GM18907 (cell line): ENCODE measurements around the gene C6orf62.
"Not testable (repeated sequence)": the region's sequence is repeated elsewhere in the genome, so short reads cannot be mapped to it uniquely, and the experiment has no call there.

Source experiments
- ATAC-seq: cut with Tn5 transposase; IDR thresholded peaks from one replicate; pipeline ENCODE4 v1.9.1; 2021; ENCODE audit warnings: mild to moderate bottlenecking, moderate library complexity; ENCODE audit not compliant: unreplicated experiment

C6orf62 gene

DNA sequence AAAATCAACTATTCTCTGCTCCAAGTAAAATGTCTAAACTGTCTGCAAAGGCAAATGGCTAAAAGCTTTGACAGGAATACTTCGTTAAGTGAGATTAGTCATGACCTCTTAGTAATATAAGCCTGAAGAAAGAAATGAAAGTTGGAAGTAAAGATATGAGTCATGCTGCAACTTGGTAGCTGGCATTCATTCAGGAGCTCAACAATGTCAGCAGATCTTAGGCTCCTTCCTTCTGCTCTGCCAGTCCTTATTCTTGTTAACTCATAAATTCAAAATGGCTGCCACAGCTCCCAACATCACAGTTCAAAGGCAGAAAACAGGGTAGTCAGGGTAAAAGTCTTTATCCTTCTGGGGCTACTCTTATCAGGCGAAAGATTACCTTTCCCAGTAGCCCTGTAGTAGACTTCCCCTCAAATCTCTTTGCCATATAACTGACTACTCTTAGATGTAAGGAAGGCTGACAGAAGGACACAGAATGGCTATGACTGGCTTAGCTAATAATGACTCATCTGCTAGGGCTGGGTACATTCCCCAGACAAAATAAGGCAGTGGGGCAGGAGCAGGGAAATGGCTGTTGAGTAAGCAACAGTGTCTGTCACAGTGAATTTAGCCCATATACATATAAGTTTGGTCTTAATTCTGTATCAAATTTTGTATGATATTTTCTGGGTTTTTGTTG is 24.4 kb upstream of the C6orf62 start:
- ATAC-seq, result peak; percentile 92

DNA sequence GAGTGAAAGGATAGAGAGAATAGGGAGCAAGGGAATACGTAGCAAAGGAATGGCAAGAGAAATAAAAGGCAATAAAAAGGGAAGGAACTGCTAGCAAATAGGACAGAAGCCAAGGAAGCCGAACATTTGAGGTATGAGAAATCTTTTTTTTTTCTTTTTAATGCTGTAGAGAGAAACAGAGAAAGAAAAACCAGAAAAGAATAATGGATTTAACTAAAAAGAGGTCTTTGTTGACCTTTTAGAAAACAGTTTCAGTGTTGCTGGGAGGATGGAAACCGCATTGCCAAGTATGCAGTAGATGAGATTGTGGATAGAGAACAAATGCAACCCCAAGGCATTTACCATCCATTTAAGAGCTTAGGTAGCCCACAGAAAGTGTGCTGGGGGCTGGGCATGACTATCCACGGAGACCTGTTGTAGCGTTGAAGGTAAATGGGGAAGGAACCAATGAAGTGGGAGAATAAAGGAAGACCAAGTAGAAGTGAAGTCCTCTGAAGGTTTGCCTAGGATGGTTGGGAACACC is 23.3 kb upstream of the C6orf62 start:
- no peak for ATAC-seq

DNA sequence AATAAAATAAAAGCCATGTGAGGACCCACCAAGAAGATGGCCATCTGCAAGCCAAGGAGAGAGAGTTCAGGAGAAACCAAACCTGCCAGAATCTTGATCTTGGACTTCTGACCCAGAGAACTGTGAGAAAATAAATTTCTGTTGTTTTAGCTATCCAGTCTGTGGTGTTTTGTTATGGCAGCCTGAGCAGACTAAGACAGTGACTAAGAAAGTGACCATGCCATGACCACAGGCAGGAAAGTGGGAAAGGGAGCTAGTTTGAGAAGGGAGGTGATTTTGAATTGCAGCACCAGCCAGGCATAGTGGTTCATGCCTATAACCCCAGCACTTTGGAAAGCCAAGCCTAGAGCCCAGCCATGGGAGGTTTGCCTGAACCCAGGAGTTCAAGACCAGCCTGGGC is 21.9 kb upstream of the C6orf62 start:
- no peak for ATAC-seq

DNA sequence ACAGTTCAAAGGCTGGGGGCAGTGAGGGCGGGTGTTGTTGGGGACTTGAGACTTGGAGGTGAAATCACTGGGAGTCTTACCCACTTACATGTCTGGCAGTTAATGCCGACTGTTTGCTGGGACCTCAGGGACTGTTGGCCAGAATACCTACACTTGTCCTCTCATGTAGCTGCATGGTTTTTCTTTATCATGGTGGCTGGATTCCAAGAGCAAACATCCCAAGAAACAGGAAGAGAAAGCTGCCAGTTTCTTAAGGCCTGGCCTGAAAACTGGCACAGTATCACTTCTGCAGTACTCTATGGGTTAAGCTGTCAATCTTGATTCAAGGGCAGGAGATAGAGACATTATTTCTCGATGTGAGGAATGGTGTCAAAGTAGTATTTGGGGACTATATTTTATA is 19.8 kb upstream of the C6orf62 start:
- no peak for ATAC-seq

DNA sequence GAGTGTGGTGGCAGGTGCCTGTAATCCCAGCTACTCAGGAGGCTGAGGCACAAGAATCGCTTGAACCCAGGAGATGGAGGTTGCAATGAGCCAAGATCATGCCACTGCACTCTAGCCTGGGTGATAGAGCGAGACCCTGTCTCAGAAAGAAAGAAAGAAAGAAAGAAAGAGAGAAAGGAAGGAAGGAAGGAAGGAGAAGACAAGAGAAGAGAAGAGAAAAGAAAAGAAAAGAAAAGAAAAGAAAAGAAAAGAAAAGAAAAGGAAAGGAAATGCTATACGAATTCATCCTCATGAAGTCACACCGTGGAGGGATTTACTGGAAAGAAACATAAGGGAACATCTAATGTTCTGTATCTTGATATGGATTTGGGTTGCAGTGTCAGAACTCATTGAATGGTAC is 15.8 kb upstream of the C6orf62 start:
- not testable (repeated sequence) for ATAC-seq

DNA sequence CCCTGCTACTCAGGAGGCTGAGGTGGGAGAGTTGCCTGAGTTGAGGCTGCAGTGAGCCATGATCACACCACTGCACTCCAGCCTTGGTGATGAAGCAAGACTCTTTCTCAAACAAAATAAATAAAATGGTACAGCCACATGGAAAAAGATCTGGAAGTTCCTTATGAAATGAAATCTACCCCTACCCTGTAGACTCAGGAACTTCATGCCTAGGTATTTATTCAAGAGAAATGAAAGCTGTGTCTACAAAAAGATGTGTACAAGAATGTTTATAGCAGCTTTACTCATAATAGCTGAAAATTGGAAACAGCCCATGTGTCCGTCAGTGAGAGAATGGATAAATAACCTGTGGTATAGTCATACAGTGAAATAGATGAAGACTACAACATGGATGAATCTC is 15.2 kb upstream of the C6orf62 start:
- no peak for ATAC-seq

DNA sequence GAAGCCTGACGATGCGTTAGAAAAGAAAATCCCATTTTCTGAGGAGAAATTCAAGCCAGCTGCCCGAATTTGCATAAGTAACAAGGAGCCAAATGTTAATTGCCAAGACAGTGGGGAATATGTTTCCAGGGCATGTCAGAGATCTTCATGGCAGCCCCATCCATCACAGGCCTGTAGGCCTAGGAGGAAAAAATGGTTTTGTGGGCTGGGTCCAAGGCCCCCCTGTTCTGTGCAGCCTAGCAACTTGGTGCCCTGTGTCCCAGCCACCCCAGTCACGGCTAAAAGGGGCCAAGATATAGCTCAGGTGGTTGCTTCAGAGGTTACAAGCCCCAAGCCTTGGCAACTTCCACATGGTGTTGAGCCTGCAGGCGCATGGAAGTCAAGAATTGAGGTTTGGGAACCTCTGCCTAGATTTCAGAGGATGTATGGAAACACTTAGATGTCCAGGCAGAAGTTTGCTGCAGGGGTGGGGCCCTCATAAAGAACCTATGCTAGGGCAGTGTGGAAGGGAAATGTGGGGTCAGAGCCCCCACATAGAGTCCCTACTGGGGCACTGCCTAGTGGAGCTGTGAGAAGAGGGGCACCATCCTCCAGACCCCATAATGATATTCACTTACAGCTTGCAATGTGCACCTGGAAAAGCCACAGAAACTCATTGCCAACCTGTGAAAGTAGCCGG is 12.6 kb upstream of the C6orf62 start:
- ATAC-seq, result not testable (repeated sequence)

DNA sequence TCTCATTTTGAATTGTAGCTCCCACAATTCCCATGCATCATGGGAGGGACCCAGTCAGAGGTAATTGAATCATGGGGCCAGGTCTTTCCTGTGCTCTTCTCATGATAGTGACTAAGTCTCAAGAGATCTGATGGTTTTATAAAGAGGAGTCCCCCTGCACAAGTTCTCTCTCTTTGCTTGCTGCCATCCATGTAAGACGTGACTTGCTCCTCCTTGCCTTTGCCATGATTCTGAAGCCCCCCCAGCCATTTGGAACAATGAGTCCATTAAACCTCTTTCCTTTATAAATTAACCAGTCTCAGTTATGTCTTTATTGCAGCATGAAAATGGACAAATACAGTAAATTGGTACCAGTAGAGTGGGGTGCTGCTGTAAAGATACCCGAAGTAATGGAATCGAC is 11.7 kb upstream of the C6orf62 start:
- ATAC-seq, result not testable (repeated sequence)

DNA sequence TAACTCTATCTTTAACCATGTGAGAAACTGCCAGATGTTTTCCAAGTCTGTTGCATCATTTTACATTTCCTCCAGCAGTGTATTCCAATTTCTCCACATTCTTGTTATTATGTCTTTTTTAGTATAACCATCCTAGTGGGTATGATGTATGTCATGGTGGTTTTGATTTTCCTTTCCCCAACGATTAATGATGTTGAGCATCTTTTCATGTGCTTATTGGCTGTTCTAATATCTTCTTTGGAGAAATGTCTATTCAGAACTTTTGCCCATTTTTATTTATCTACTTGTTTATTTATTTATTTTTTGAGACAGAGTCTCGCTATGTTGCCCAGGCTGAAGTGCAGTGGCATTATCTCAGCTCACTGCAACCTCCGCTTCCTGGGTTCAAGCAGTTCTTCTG is 4.3 kb upstream of the C6orf62 start:
- no peak for ATAC-seq

DNA sequence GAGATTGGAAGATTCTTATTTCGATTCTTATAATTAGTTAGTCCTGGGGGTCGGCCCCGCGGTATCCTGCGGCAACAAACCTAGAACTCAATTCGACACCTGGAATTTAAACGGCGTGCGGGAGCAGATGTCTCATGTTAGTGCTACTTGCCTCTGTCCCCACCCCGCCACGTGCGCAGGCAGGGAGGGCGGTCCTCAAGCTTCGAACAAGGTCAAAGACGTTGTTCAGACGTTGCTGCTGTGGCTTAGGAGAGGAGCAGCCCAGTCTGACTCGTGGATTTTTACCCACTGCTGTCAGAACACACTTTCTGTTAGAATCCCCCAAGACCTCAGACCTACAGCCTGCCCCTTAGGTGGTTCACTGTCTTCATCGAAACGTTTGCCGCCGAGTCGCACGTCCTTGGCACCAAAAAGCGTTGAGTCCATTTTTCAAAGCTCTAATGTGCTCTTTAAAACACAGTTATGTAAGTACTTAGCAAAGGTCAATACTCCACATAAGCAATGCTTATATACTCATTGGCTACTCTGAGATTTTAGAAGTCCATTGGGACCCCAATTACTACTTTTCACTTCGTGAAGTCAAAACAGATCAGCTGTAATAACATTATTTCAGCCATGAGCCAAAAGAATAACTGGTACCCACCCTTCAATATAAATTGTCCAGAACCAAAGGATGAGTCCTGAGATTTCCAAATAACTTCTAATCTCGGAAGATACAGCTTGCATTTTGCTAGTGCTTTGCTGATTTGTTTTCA is 2.7 kb upstream of the C6orf62 start:
- ATAC-seq, result peak; percentile 55

DNA sequence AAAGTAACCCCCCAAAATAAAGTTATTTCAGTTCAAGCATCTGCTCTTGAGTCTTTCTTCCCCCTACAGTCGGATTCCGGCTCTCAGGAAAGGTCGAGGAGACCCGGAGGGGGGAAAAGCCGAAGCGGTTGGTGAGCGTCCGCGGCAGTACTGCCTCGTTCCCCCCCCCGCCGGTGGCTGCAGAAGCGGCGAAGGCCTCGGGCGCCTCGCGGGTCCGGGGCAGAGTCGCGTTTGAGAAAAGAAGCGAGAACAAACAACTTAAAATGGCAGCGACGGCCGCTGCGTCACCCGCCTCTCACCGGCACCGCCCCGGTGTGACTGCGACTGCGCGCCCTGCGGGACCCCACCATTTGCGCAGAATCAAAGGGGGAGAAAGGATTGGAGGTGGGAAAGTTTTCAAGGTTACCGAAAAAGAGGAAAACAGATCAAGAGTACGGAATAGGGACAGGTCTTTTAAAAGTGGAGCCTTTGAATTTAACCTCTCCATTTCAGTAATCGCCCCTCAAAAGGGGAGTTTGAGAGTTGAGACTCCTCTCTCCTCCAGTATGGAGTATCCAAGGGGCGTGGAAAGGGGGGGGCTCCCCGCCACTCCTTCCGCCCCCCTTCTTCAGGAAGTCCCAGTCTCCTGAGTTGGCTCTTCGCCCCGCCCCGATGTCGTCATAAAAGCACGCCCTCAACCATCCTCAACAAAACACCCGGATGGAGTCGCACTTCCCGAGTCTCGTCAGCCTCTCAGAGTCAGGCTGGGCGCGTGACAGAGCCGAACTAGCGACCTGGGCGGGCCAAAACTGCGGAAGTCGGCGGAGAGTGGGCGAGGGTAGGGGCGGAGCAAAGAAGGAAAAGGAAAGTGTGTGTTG is 1.9 kb upstream of the C6orf62 start:
- peak; percentile 90 for ATAC-seq

DNA sequence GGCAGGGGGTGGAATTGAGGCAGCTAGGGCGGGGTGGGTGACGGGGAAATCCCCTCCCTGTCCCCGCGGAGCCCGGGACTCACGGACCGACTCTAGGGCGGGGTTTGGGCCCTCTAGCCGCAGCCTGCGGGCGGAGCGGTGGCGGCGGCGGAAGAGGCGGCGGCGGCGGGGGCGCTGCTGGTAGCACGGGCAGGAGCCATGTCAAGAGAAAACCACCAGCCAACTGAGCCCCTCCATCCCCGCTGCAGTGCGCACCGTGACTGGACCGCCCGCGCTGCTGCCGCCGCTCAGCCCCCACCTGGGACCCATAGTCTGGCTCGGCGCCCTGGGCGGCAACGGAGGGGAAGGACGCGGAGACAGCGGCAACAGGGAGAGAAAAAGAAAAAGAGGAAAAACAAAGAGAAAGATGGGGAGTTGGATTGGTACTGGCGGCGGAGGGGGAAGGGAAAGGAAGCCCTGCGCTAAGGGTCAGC is 1.2 kb upstream of the C6orf62 start:
- no peak for ATAC-seq

DNA sequence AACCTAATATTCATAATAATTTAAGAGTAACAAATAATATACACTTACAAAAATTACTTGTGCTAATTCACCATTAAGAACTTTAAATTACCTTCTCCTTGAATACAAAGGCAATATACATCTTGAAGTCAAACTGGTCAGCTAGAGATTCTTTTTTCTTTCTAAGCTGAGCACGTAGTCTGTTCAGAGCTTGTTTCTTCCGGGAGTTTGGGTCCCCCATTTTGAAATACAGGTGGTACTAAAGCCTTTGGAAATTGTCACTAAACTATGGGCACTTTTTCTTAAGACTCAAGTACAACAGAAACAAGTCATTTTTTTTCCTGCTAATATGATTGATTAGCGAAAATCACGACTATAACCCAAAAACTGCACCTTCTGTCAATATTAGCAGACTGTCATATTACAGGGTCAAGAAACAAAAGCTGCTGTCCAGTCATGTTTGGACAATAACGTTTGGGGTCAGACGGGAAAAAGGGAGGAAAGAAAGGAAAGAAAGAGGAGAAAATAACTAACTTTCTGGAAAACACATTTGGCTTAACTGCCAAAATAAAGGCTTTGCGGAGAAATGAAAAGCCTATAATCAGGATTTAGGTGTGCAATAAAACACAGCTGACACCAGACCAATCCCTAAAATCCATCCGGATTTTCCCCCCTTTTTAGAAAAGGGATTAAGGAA is 367 bp downstream of the C6orf62 start:
- ATAC-seq, result no peak

DNA sequence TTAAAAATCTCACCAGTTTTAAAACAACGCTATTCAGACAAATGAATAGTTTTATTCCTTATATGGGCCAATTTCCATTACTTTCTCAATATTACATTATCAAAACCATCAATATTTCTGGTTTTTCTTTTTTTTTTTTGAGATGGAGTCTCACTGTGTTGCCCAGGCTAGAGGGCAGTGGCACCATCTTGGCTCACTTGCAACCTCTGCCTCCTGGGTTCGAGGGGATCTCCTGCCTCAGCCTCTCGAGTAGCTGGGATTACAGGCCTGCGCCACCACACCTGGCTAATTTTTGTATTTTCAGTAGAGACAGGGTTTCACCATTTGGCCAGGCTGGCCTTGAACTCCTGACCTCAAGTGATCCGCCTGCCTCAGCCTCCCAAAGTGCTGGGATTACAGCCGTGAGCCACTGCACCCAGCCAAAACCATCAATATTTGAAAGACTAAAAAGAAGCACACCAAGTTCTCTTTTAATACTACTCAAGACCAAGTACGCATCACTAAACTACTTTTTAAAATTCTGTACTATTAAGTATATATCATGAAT is 2.3 kb downstream of the C6orf62 start:
- ATAC-seq, result not testable (repeated sequence)

DNA sequence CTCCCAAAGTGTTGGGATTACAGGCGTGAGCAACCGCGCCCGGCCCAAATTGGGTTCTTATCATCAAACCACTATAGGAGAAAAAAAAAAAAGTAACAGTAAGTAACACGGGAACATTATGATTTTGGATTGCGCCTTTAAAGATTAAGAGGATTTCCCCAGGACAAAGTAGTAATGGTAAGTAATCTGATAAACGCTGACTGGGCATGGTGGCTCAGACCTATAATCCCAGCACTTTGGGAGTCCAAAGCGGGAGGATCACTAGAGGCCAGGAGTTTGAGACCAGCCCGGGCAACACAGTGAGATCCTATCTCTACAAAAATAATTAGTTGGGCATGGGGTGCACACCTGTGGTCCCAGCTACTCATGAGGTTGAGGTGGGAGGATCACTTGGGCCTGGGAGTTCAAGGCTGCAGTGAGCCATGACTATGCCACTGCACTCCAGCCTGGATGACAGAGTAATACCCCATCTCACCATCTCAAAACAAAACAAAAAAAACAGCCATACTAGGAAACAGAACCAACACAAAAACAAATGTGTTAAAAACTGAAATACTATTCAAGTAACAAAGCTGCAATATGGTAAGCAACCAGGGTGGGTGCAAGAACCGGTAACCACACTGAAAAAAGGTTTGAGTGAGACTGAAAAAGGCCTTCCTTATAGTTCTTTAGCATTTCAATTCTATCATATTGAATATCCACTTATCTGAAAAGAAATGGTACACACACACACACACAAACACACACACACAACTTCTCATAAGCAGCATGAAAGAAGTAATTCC is 8.2 kb downstream of the C6orf62 start:
- ATAC-seq, result no peak

DNA sequence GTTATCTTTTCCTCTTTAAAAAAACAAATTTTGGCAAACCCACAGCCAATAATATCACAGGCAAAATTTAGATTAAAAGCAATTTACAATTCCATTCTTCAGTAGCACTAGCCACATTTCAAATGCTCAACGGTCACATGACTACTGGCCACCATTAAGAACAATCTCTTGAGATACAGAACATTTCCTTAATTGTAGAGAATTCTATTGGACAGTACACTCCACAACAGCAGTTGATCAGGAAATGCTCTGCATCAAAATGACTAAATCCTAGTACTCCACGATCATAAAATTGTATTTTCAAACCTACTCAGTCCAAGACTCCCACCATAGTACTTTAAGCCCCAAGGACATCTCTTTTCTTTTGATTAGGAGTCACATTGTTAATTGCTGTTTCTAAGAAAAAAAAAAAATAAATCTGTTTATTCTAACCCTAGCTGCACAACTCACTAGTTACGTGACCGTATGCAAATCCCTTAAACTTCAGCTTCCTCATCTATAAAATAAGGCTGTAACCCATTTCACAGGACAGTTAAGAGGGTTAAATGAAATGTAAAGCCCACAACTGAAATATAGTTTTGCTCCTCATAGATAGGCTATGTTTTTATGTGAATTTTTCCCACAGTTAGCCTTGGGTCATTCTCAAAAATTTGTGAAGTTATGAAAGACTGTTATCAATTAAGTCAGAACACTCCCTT is 9.8 kb downstream of the C6orf62 start:
- ATAC-seq, result no peak

DNA sequence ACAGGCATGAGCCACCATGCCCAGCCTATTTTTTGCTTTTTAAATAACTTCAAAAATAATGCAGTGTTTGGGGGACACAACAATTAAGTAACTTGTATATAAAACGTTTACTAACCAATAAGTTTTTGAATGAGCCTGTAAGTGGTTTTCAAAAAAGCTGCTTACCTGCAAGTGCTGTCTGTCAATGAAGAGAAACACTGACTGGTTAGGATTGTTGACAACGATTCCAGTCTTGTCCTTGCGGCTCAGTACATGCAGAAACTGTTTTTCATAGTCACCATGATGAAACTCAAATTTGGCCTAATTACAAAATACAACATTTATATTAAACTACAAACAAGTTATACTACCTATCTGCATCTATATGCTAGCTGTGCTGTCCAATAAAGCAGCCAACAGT is 10.3 kb downstream of the C6orf62 start:
- no peak for ATAC-seq

DNA sequence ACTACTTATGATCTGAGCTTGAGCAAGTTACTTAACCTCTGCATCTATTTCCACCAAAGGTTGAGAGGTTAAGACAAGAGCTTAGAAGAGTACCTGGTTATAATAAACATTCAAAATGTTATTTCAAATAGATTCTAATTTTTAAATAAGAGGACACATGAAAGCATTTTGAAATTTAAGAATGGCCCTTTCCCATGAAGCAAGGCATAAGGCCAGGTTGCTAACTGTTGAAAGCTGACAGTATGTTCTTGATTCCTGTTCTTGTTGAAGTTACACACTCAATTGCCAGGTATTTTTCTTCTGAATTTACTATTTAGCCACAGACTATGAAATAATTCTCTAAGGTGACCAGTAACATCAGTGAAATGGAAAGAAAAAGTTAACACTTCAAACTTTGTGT is 14.5 kb downstream of the C6orf62 start:
- no peak for ATAC-seq
